Spleen (tissue), 11 donors: ENCODE results near the gene TENT5C. TPM values are rescaled to one million over a fixed set of nuclear protein-coding genes. Genes with fewer than 3 reads are reported as not detected.
A peak's percentile ranks its signal among the peaks of the same experiment; 100 is the strongest.

Experiments
- DNase-seq: peaks from one replicate; pipeline ENCODE4 v3.0.0-alpha.2; 2020
- H3K27ac ChIP-seq, 8 donors: fragments of 200-600 bp; sonication (generic) in 7 of 8; 1 replicate in 4 of 8; 2 replicates in 4 of 8; pipeline versions ENCODE4 v1.5.0 to v1.8.0; 2016 to 2021; ENCODE audit warnings: inconsistent platforms in 4 of 8, mild to moderate bottlenecking in 4 of 8, moderate library complexity in 1 of 8
- H3K27me3 ChIP-seq, 7 donors: fragments of 200-600 bp; sonication (generic) in 6 of 7; replicated peaks in 1 of 7; 1 replicate in 4 of 7; 2 replicates in 3 of 7; pipeline versions ENCODE4 v1.5.0 to v1.8.0; 2016 to 2021; ENCODE audit warnings: inconsistent platforms in 3 of 7, mild to moderate bottlenecking in 1 of 7
- H3K36me3 ChIP-seq, 6 donors: fragments of 200-600 bp; sonication (generic) in 5 of 6; 1 replicate in 4 of 6; 2 replicates in 2 of 6; pipeline versions ENCODE4 v1.5.0 to v1.8.0; 2016 to 2021; ENCODE audit warnings: inconsistent platforms in 2 of 6
- H3K4me1 ChIP-seq, 6 donors: fragments of 200-600 bp; sonication (generic) in 5 of 6; 1 replicate in 3 of 6; 2 replicates in 3 of 6; pipeline versions ENCODE4 v1.5.0 to v1.8.0; 2016 to 2021; ENCODE audit warnings: inconsistent platforms in 3 of 6
- H3K4me3 ChIP-seq, 8 donors: fragments of 200-600 bp; sonication (generic) in 7 of 8; 1 replicate in 4 of 8; 2 replicates in 4 of 8; pipeline versions ENCODE4 v1.5.0 to v1.8.0; 2016 to 2021; ENCODE audit warnings: inconsistent platforms in 4 of 8, mild to moderate bottlenecking in 4 of 8, moderate library complexity in 2 of 8
- H3K9me3 ChIP-seq, 8 donors: fragments of 200-600 bp; sonication (generic) in 7 of 8; 1 replicate in 4 of 8; 2 replicates in 4 of 8; pipeline versions ENCODE4 v1.5.0 to v1.8.0; 2016 to 2021; ENCODE audit warnings: inconsistent platforms in 4 of 8
- CTCF ChIP-seq, 11 experiments: fragments of 200-600 bp in 7 of 11; fragments of 450-650 bp in 4 of 11; sonication (generic) in 4 of 11; IDR thresholded peaks in 8 of 11; conservative IDR thresholded peaks in 3 of 11; 1 replicate in 7 of 11; 2 replicates in 4 of 11; pipeline versions ENCODE4 v1.4.0 to v1.8.0; 2016 to 2021; ENCODE audit warnings: antibody characterized with exemption in 11 of 11, inconsistent platforms in 4 of 11, mild to moderate bottlenecking in 1 of 11
- POLR2A ChIP-seq, 3 donors: fragments of 450-650 bp; IDR thresholded peaks; one replicate each; pipeline ENCODE4 v1.5.1; 2017; ENCODE audit warnings: antibody characterized with exemption in 3 of 3, mild to moderate bottlenecking in 1 of 3
- POLR2AphosphoS5 ChIP-seq, 3 donors: sonication (generic); formaldehyde crosslinking; IDR thresholded peaks; one replicate each; pipeline ENCODE4 v1.5.1; 2017; ENCODE audit warnings: antibody characterized with exemption in 3 of 3
- WGBS, 5 donors: extraction: QIAGEN DNeasy Blood & Tissue Kit in 3 of 5; methylation state at CpG; one replicate each; pipeline versions ENCODE4 v1.1.5 to v1.1.7; 2013 to 2018; 5-methylcytosine and 5-hydroxymethylcytosine counted together
- intact Hi-C: fragments of 100-400 bp; cut with DNase I; formaldehyde crosslinking; loops from one replicate; pipeline ENCODE4 v1.15.0; 2023; ENCODE audit warnings: low total_unique reads
- polyA plus RNA-seq, 3 donors: library from polyadenylated mRNA; stranded (reverse); fragments of 200-250 nt; gene quantifications; one replicate each; pipeline ENCODE4 v1.2.1, GENCODE V29; 2013
- total RNA-seq, 7 donors: library from RNA; depleted of rRNA in 3 of 7; stranded (reverse); fragments of >200 nt in 3 of 7; fragmentation: NEBNext Ultra II Directional in 4 of 7; extraction: Animal tissue kit (Norgen Biotek cat#: 25700) in 4 of 7; gene quantifications; one replicate each; pipeline versions ENCODE4 v1.1.0 to v1.2.1, GENCODE V29; 2016 to 2021
- donor health status: healthy with polysubstance abuse.
- donor health status: DM: no; HTN: no; CAD: no; lungs with moderate emphysema.
- donor health status: DM: no; HTN: no; CAD: no.
- donor health status: Bipolar disorder and iron deficiency.
- donor health status: healthy.
- donor health status: DM: no; HTN: no; CAD: no.
- donor health status: DM: yes; HTN: yes; CAD: no.

TENT5C gene
- total and polyA plus RNA-seq, 10 donors: 5.6 to 181 (median 37.0) TPM

GRCh38 chr1:117618450-117619122, 12.7 kb downstream of the TENT5C start:
- H3K27ac ChIP-seq: peak overlapping the region in 1 of 8 donors; percentile 16

GRCh38 chr1:117620440-117620839, 14.6 kb downstream of the TENT5C start:
- TF ChIP-seq POLR2AphosphoS5 (IDR thresholded peaks at IDR 0.05): no peak
- TF ChIP-seq POLR2A (IDR thresholded peaks at IDR 0.05): no peak
- DNase-seq: no peak
- no peaks in the 10 kb centered on the region for H3K9me3 ChIP-seq
- no peak overlapping the region for H3K4me3 ChIP-seq
- H3K36me3 ChIP-seq: peaks cover 0 to 30% (median 15%) of the 10 kb centered on the region in 6 donors
- H3K4me1 ChIP-seq: peaks cover 0 to 75% (median 40%) of the 10 kb centered on the region in 6 donors
- H3K27ac ChIP-seq: no peak overlapping the region
- no peaks in the 10 kb centered on the region for H3K27me3 ChIP-seq
- intact Hi-C loops: no loop called here
- WGBS, 5 donors: 90 to 97% (median 96%) methylated on average over 6 of the region's 6 CpGs

More at GRCh38 chr1:117618450-117619122, 12.7 kb downstream of the TENT5C start:
- TF ChIP-seq POLR2AphosphoS5 (IDR thresholded peaks at IDR 0.05) (no peak), CTCF (IDR thresholded peaks at IDR 0.05 in 8 of 11, conservative IDR thresholded peaks at IDR 0.05 in 3 of 11) (no peak), POLR2A (IDR thresholded peaks at IDR 0.05) (no peak)
- intact Hi-C loops: no loop called here
- DNase-seq: no peak
- H3K4me3 ChIP-seq: no peak overlapping the region
- peaks cover 9 to 92% (median 58%) of the 10 kb centered on the region in 6 donors for H3K4me1 ChIP-seq
- H3K9me3 ChIP-seq: no peaks in the 10 kb centered on the region
- H3K36me3 ChIP-seq: peaks cover 0 to 20% (median 8%) of the 10 kb centered on the region in 6 donors
- 67 to 75% (median 73%) methylated on average over 2 of the region's 2 CpGs for WGBS, 5 donors
- no peaks in the 10 kb centered on the region for H3K27me3 ChIP-seq

GRCh38 chr1:117621316-117621715, 15.5 kb downstream of the TENT5C start:
- TF ChIP-seq CTCF (IDR thresholded peaks at IDR 0.05 in 8 of 11, conservative IDR thresholded peaks at IDR 0.05 in 3 of 11): no peak
- no peak for TF ChIP-seq POLR2AphosphoS5 (IDR thresholded peaks at IDR 0.05)
- Histone ChIP-seq H3K4me3 (no peak overlapping the region), H3K36me3 (peaks cover 0 to 32% (median 15%) of the 10 kb centered on the region in 6 donors), H3K9me3 (no peaks in the 10 kb centered on the region), H3K27me3 (no peaks in the 10 kb centered on the region), H3K27ac (no peak overlapping the region), H3K4me1 (peaks cover 0 to 71% (median 31%) of the 10 kb centered on the region in 6 donors)
- intact Hi-C loops: no loop called here
- 89 to 96% (median 96%) methylated on average over 4 of the region's 4 CpGs for WGBS, 5 donors
- no peak for DNase-seq

- intact Hi-C loops: no loop called here
- Histone ChIP-seq H3K36me3 (peaks cover 0 to 39% (median 15%) of the 10 kb centered on the region in 6 donors), H3K4me1 (peaks cover 0 to 71% (median 24%) of the 10 kb centered on the region in 6 donors), H3K9me3 (no peaks in the 10 kb centered on the region), H3K27ac (peak overlapping the region in 1 of 8 donors; percentile 14), H3K4me3 (no peak overlapping the region), H3K27me3 (no peaks in the 10 kb centered on the region)
- DNase-seq: no peak
- TF ChIP-seq POLR2AphosphoS5 (IDR thresholded peaks at IDR 0.05) (peak in 2 of 3 donors; percentile 17 to 30), POLR2A (IDR thresholded peaks at IDR 0.05) (no peak)
- WGBS, 5 donors: 81 to 90% (median 87%) methylated on average over 13 to 14 of the region's 14 CpGs
Measured at GRCh38 chr1:117622726-117623125, 16.9 kb downstream of the TENT5C start.

GRCh38 chr1:117623141-117623540, 17.3 kb downstream of the TENT5C start:
- TF ChIP-seq POLR2AphosphoS5 (IDR thresholded peaks at IDR 0.05): no peak
- TF ChIP-seq CTCF (IDR thresholded peaks at IDR 0.05 in 8 of 11, conservative IDR thresholded peaks at IDR 0.05 in 3 of 11): no peak
- TF ChIP-seq POLR2A (IDR thresholded peaks at IDR 0.05): no peak
- Histone ChIP-seq H3K36me3 (peaks cover 0 to 39% (median 15%) of the 10 kb centered on the region in 6 donors), H3K4me1 (peaks cover 3 to 71% (median 26%) of the 10 kb centered on the region in 6 donors), H3K27me3 (no peaks in the 10 kb centered on the region), H3K27ac (peak overlapping the region in 1 of 8 donors; percentile 14), H3K4me3 (no peak overlapping the region), H3K9me3 (no peaks in the 10 kb centered on the region)
- DNase-seq: no peak
- intact Hi-C loops: no loop called here
- WGBS, 5 donors: 77 to 91% (median 83%) methylated on average over 9 of the region's 9 CpGs
